Esophagus (tissue), 2 donors: ENCODE results near the gene CLDN24. TPM values are rescaled to one million over a fixed set of nuclear protein-coding genes. Genes with fewer than 3 reads are reported as not detected.

Experiments
- H3K27ac ChIP-seq, 2 donors: one replicate each; pipeline ENCODE4 v1.5.1; 2013; ENCODE audit warnings: low read depth in 2 of 2, mild to moderate bottlenecking in 2 of 2, inconsistent platforms in 1 of 2, low read length in 1 of 2, moderate library complexity in 1 of 2
- H3K27me3 ChIP-seq, 2 donors: one replicate each; pipeline ENCODE4 v1.6.1; 2013; ENCODE audit warnings: low read length in 2 of 2, control low read depth in 1 of 2, mild to moderate bottlenecking in 1 of 2; ENCODE audit not compliant: insufficient read depth in 2 of 2, control insufficient read depth in 1 of 2
- H3K36me3 ChIP-seq, 2 donors: one replicate each; pipeline ENCODE4 v1.6.1; 2013; ENCODE audit warnings: low read length in 1 of 2; ENCODE audit not compliant: control insufficient read depth in 2 of 2, insufficient read depth in 2 of 2
- H3K4me1 ChIP-seq, 2 donors: one replicate each; pipeline ENCODE4 v1.6.1; 2013; ENCODE audit warnings: low read length in 1 of 2; ENCODE audit not compliant: control insufficient read depth in 2 of 2, insufficient read depth in 2 of 2
- H3K4me3 ChIP-seq, 2 donors: one replicate each; pipeline ENCODE4 v1.5.1; 2013; ENCODE audit warnings: low read length in 2 of 2, mild to moderate bottlenecking in 2 of 2, low read depth in 1 of 2, moderate library complexity in 1 of 2
- H3K9me3 ChIP-seq, 2 donors: one replicate each; pipeline ENCODE4 v1.6.1; 2013; ENCODE audit warnings: mild to moderate bottlenecking in 2 of 2, low read depth in 1 of 2, low read length in 1 of 2, moderate library complexity in 1 of 2; ENCODE audit not compliant: control insufficient read depth in 2 of 2, insufficient read depth in 1 of 2
- WGBS, 2 donors: extraction: QIAGEN DNeasy Blood & Tissue Kit; methylation state at CpG; one replicate each; pipeline ENCODE4 v1.1.7; 2013; 5-methylcytosine and 5-hydroxymethylcytosine counted together
- polyA plus RNA-seq, 2 donors: library from polyadenylated mRNA; stranded (reverse); fragments of 200-250 nt; gene quantifications; one replicate each; pipeline ENCODE4 v1.2.3, GENCODE V29; 2013
- donor health status: healthy with polysubstance abuse.
- donor health status: Bipolar disorder and iron deficiency.

The CLDN24 gene
- polyA plus RNA-seq, 2 donors: not detected

DNA sequence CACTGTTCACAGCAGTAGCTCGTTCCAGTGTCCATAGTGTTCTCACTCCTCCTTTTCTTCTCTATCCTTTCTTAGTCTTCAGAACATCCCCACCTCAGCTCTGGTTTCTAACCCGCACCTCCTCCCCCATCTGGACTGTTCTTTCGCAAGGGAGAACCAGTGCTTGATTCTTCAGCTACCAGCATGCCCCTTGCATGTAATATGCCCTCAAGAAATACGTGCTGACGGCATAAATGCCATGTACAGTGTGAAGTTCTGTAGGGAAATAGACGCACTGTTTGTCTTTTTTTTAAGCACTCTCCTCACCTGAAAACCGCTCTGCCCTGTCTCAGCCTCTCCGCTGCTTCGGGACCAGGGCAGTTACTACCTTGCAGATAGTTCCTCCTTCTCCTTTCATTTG lies 7.4 kb downstream of the CLDN24 start:
- Histone ChIP-seq H3K4me1 (no peaks in the 10 kb centered on the region), H3K4me3 (no peak overlapping the region), H3K9me3 (no peaks in the 10 kb centered on the region), H3K27ac (no peak overlapping the region), H3K27me3 (no peaks in the 10 kb centered on the region), H3K36me3 (peaks cover 0 to 4% of the 10 kb centered on the region in 2 donors)
- 87 to 91% methylated on average over 9 of the region's 9 CpGs for WGBS, 2 donors

DNA sequence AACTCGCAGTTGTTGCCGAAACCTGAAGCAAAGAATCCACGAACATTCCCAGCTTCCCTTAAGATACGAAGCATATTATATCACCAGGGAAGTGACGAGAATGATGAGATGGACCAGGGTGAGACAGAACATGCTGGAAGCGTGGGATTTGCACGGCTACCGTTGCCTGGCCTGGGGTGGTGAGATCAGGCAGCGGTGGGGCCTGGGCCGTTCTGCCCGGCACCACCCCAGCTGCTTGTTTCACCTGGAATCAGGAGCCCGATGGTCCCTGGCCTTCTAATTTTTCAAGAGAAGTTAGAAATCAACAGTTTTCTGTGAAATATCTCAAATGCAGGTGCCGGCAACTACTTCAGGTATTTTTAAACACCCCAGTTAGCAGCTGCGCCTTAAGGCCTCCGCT lies 7.9 kb downstream of the CLDN24 start:
- H3K27ac ChIP-seq: no peak overlapping the region
- peaks cover 0 to 4% of the 10 kb centered on the region in 2 donors for H3K36me3 ChIP-seq
- 93 to 94% methylated on average over 15 of the region's 15 CpGs for WGBS, 2 donors
- no peak overlapping the region for H3K4me3 ChIP-seq
- no peaks in the 10 kb centered on the region for H3K4me1 ChIP-seq
- H3K9me3 ChIP-seq: no peaks in the 10 kb centered on the region
- no peaks in the 10 kb centered on the region for H3K27me3 ChIP-seq

DNA sequence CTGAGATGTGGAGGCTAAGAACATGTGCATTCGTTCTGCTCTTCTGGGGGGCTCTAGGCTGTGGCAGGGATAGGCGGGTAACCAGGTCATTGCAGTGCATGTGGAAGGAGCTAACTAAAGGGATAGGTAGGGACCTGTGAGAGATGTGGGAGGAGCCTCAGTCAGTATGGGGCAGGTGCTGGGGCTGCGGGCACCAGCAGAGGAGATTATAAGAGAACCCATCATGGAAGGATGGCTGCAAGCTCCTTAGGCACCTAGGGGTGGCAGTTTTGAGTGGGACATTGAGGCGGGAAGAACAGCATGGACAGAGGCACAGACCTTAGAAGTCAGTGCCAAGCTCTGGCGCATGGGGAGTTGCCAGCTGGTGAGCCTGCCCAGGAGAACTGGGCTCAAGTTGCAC lies 9.4 kb downstream of the CLDN24 start:
- WGBS, 2 donors: 83 to 85% methylated on average over 5 of the region's 5 CpGs
- H3K27ac ChIP-seq: no peak overlapping the region
- H3K9me3 ChIP-seq: no peaks in the 10 kb centered on the region
- no peaks in the 10 kb centered on the region for H3K27me3 ChIP-seq
- H3K36me3 ChIP-seq: peaks cover 0 to 2% of the 10 kb centered on the region in 2 donors
- no peak overlapping the region for H3K4me3 ChIP-seq
- no peaks in the 10 kb centered on the region for H3K4me1 ChIP-seq

DNA sequence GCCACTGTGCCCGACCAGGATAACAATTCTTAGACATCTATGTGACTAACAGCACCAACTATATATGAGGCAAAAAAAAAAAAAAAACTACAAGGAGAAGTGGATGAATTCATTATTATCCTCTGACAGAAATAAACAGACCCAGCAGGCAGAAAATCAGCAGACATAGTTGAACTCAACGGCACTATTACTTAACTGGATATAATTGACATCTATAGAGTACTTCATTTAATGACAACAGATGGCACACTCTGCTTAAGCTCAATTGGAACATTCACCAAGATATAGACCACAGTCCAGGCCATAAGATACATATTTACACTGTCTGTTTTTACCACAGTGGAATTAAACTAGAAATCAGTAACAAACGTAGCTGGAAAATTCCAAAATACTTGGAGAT lies 15.4 kb downstream of the CLDN24 start:
- Histone ChIP-seq H3K4me3 (no peak overlapping the region), H3K27me3 (no peaks in the 10 kb centered on the region), H3K4me1 (no peaks in the 10 kb centered on the region), H3K27ac (no peak overlapping the region), H3K9me3 (no peaks in the 10 kb centered on the region), H3K36me3 (peaks cover 0 to 2% of the 10 kb centered on the region in 2 donors)
- 77 to 81% methylated on average over 3 of the region's 3 CpGs for WGBS, 2 donors

DNA sequence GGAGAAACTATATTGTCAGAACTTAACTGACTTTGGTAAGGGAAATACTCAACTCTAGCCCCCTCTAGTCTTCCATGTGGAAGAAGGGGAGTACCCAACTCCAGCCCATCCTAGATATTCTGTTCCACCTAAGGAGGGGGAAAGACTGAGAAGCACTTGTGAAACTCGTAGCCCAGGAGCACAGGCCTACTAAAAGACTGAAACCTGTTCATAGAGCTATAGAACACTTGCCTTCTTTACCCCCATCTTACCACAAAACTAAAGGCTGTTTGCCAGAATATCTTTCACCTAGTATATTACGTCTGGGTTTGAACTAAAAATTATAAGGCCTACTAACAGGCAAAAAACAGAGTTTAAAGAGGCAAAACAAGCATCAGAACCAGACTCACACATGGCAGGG lies 17.7 kb downstream of the CLDN24 start:
- Histone ChIP-seq H3K27me3 (no peaks in the 10 kb centered on the region), H3K4me1 (no peaks in the 10 kb centered on the region), H3K9me3 (no peaks in the 10 kb centered on the region), H3K36me3 (peaks cover 0 to 2% of the 10 kb centered on the region in 2 donors), H3K4me3 (no peak overlapping the region), H3K27ac (no peak overlapping the region)
- 90 to 92% methylated on average over 2 of the region's 2 CpGs for WGBS, 2 donors

DNA sequence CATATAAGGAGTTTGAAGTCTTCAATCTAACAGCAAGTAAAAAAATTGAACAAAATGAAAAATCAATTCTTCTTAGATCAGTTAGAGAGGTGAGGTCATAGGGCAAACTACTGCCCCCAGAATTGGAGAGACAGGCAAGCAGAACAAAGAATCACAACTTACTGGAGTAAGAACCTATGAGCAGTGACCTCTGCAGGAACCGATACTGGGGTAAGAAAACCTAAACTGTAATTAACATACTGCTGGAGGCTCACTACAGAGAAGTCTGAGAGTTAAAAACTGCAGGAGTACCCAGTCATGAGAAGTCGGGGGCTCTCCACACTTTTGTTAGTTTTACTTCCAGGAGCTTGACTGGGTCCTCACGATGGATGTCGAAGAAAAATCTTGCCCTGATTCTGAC lies 18.2 kb downstream of the CLDN24 start:
- Histone ChIP-seq H3K9me3 (no peaks in the 10 kb centered on the region), H3K36me3 (peaks cover 0 to 2% of the 10 kb centered on the region in 2 donors)
- 95 to 96% methylated on average over 4 of the region's 4 CpGs for WGBS, 2 donors

DNA sequence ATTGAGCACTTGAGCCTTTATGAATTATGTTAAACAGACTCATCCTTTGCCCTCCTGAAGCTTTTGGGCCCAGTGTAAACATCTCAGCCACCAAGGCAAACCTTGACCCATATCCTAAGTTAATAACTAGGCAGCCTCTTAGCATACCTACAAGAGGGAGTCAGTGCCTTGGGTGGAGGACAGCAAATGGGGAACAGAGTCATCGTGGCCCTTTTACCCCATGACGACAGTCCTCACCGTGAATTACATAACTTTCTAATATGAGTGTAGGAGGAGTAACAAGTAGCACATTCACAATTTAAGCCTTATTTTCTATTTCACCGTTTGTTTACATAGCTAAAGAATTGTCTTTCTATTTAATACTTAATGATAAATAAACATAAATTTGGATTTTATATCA lies 18.9 kb downstream of the CLDN24 start:
- WGBS, 2 donors: 93 to 94% methylated on average over 4 of the region's 4 CpGs
- Histone ChIP-seq H3K27ac (no peak overlapping the region), H3K9me3 (no peaks in the 10 kb centered on the region)

More for the DNA sequence above, 18.2 kb downstream of the CLDN24 start:
- no peaks in the 10 kb centered on the region for H3K4me1 ChIP-seq
- no peaks in the 10 kb centered on the region for H3K27me3 ChIP-seq
- no peak overlapping the region for H3K4me3 ChIP-seq
- no peak overlapping the region for H3K27ac ChIP-seq

DNA sequence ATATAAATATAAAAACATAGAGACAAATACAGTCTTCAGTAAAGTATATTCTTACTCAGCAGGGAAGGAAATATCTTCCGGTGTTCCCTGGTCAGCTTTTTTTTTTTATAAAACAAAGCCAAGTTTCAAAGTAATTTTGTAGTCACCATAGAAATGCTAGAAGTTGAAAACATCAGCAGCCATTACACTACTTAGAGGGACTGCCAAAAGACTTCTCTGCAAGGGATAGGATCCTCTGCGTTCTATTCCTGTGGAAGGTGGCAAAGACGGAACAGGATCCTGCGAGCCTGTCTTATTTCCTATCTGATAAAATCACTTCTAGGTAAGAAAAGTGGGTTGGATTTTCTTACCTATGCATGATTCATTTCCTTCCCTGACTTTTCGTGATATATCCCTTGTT lies 21.6 kb downstream of the CLDN24 start:
- H3K9me3 ChIP-seq: no peaks in the 10 kb centered on the region
- peaks cover 0 to 4% of the 10 kb centered on the region in 2 donors for H3K36me3 ChIP-seq
- H3K4me1 ChIP-seq: no peaks in the 10 kb centered on the region
- WGBS, 2 donors: 74 to 79% methylated on average over 5 of the region's 5 CpGs
- H3K27me3 ChIP-seq: no peaks in the 10 kb centered on the region
- H3K4me3 ChIP-seq: no peak overlapping the region
- H3K27ac ChIP-seq: no peak overlapping the region

More for the DNA sequence above, 18.9 kb downstream of the CLDN24 start:
- Histone ChIP-seq H3K4me1 (no peaks in the 10 kb centered on the region), H3K36me3 (peaks cover 0 to 2% of the 10 kb centered on the region in 2 donors), H3K4me3 (no peak overlapping the region), H3K27me3 (no peaks in the 10 kb centered on the region)

DNA sequence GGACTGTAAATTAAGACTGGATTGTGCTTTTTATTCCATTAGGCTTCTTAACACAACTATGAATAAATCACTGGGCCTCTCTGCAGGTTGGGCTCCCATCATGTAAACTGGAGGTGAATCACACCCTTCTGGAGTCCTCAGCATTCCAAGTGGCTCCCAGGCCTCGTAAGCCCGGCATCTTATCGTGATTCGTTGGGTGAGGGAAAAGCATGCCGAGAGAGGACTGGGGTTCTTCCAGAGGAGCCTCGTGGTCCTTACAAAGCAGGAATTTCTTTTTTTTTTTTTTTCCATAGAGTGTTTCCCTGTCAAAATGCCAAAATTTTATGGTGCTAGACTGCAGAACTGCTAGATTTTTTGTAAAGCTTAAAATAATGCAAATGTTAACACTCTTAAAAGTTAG lies 22.2 kb downstream of the CLDN24 start:
- Histone ChIP-seq H3K4me3 (no peak overlapping the region), H3K27ac (no peak overlapping the region), H3K27me3 (no peaks in the 10 kb centered on the region), H3K9me3 (no peaks in the 10 kb centered on the region), H3K4me1 (no peaks in the 10 kb centered on the region), H3K36me3 (peaks cover 0 to 4% of the 10 kb centered on the region in 2 donors)
- WGBS, 2 donors: 72 to 73% methylated on average over 6 of the region's 6 CpGs

DNA sequence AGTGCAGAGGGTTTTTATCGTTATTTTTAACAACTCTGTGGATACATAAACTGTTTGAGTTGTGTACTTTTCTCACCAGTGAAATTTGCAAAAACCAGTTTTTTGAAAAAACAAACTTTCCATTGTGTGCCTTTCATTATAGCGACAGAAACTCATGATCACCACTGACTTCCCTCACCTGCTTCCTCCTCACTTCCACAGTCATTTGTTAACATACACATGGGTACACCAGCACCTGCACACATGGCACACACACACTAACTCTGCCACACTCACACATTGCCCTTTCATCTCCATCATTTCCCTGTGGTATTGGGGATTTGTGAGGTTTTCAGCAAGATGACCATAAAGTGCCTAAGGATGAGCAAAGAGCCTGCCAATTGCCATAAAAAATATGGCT lies 22.8 kb downstream of the CLDN24 start:
- H3K4me1 ChIP-seq: no peaks in the 10 kb centered on the region
- no peaks in the 10 kb centered on the region for H3K27me3 ChIP-seq
- peaks cover 0 to 4% of the 10 kb centered on the region in 2 donors for H3K36me3 ChIP-seq
- H3K4me3 ChIP-seq: no peak overlapping the region
- no peaks in the 10 kb centered on the region for H3K9me3 ChIP-seq
- WGBS, 2 donors: 54 to 75% methylated on average over 2 of the region's 2 CpGs
- no peak overlapping the region for H3K27ac ChIP-seq
